Measurements from ENCODE around the gene TFDP2.

TFDP2 gene

DNA sequence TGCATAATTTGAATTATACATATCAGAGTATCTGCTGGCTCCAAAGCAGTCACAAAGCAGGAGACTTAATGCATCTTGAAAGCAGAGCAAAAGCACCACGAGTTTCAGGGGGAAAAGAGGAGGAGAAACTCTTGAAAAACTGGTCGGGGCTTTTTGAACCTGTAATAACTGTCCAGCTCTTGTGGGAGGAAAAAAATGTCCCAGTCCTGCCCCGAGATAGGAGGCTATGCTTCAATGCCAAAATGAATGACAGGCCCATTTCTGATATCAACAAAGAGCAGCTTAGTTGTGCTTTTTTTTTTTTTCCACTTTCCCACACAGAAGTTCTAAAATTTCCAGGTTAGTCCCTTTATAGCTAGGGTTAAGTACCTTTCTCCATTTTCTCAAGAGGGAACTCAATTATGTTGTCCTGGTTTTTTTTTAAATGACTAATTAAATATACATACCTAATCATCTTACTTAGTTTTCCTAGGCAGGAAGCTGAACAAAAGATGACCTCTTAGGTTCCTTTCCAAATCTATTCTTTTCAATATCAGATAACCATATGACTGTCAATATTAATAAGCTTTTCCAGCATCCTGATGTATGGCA, 120.2 kb downstream of the TFDP2 start:
- DNase-seq (ENCODE audit: insufficient read length, low spot score) (no peak), FAIRE-seq (no peak)
- TF ChIP-seq POLR2AphosphoS5 (IDR thresholded peaks at IDR 0.05; ENCODE audit: low read depth, low read length) (no peak), POU2F2 (IDR thresholded peaks at IDR 0.05; ENCODE audit: low read depth, low read length) (no peak), PAX5 (IDR thresholded peaks at IDR 0.05; ENCODE audit: insufficient read depth, low read length, severe bottlenecking) (no peak), POLR2A (IDR thresholded peaks at IDR 0.05; ENCODE audit: low read depth, low read length) (no peak), TAF1 (IDR thresholded peaks at IDR 0.05; ENCODE audit: low read depth, low read length) (no peak), SPI1 (IDR thresholded peaks at IDR 0.05; ENCODE audit: low read depth, low read length) (no peak)

- FAIRE-seq (peak; percentile 88), DNase-seq (ENCODE audit: insufficient read length, low spot score) (peak; percentile 29)
- TF ChIP-seq POU2F2 (IDR thresholded peaks at IDR 0.05; ENCODE audit: low read depth, low read length): no peak
- TF ChIP-seq POLR2A (IDR thresholded peaks at IDR 0.05; ENCODE audit: low read depth, low read length): 0 out of 2 replicates have a peak, but pooled peaks have one; percentile 21
Observed at GRCh38 chr3:142028243-142028777, 121.0 kb downstream of the TFDP2 start.

DNA sequence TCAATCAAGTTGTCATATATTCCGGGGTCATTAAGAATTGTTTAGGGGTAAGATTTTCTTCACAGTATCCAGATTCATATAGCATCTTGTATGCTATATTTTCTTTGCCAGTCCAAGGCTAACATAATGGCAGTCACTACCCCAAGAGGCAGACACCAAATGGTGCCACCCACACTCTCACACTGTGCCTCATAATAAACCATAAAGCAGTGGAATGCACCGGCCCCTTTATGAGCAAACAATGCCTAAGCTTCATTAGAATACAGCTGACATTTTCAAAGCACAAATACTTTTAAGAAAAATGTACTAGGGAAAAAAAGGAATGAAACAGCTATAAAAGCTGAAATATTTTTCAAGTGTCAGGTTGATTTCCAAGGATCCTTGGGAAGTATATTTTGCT, 121.6 kb downstream of the TFDP2 start:
- peak; percentile 85 for FAIRE-seq
- no peak for DNase-seq (ENCODE audit: insufficient read length, low spot score)
- TF ChIP-seq TAF1 (IDR thresholded peaks at IDR 0.05; ENCODE audit: low read depth, low read length) (peak; percentile 12; the same call in 1 of the 2 replicates), SPI1 (IDR thresholded peaks at IDR 0.05; ENCODE audit: low read depth, low read length) (no peak), POLR2A (IDR thresholded peaks at IDR 0.05; ENCODE audit: low read depth, low read length) (no peak)

- no peak for DNase-seq (ENCODE audit: insufficient read length, low spot score)
Observed at GRCh38 chr3:142027300-142027699, 122.0 kb downstream of the TFDP2 start.

GRCh38 chr3:142026333-142026732, 123.0 kb downstream of the TFDP2 start:
- DNase-seq (ENCODE audit: insufficient read length, low spot score): no peak
- TF ChIP-seq TAF1 (IDR thresholded peaks at IDR 0.05; ENCODE audit: low read depth, low read length) (no peak), POU2F2 (IDR thresholded peaks at IDR 0.05; ENCODE audit: low read depth, low read length) (no peak), SPI1 (IDR thresholded peaks at IDR 0.05; ENCODE audit: low read depth, low read length) (no peak), PAX5 (IDR thresholded peaks at IDR 0.05; ENCODE audit: insufficient read depth, low read length, severe bottlenecking) (no peak), POLR2AphosphoS5 (IDR thresholded peaks at IDR 0.05; ENCODE audit: low read depth, low read length) (no peak), POLR2A (IDR thresholded peaks at IDR 0.05; ENCODE audit: low read depth, low read length) (no peak)
- FAIRE-seq: no peak

More at GRCh38 chr3:142027300-142027699, 122.0 kb downstream of the TFDP2 start:
- FAIRE-seq: no peak
- no peak for TF ChIP-seq POLR2A (IDR thresholded peaks at IDR 0.05; ENCODE audit: low read depth, low read length)
- no peak for TF ChIP-seq TAF1 (IDR thresholded peaks at IDR 0.05; ENCODE audit: low read depth, low read length)
- no peak for TF ChIP-seq POU2F2 (IDR thresholded peaks at IDR 0.05; ENCODE audit: low read depth, low read length)
- TF ChIP-seq POLR2AphosphoS5 (IDR thresholded peaks at IDR 0.05; ENCODE audit: low read depth, low read length): no peak
- TF ChIP-seq PAX5 (IDR thresholded peaks at IDR 0.05; ENCODE audit: insufficient read depth, low read length, severe bottlenecking): no peak
- no peak for TF ChIP-seq SPI1 (IDR thresholded peaks at IDR 0.05; ENCODE audit: low read depth, low read length)

GRCh38 chr3:142022381-142022780, 127.0 kb downstream of the TFDP2 start:
- FAIRE-seq (peak; percentile 89), DNase-seq (ENCODE audit: insufficient read length, low spot score) (no peak)
- TF ChIP-seq TAF1 (IDR thresholded peaks at IDR 0.05; ENCODE audit: low read depth, low read length): no peak
- no peak for TF ChIP-seq POLR2A (IDR thresholded peaks at IDR 0.05; ENCODE audit: low read depth, low read length)
- no peak for TF ChIP-seq POU2F2 (IDR thresholded peaks at IDR 0.05; ENCODE audit: low read depth, low read length)
- no peak for TF ChIP-seq POLR2AphosphoS5 (IDR thresholded peaks at IDR 0.05; ENCODE audit: low read depth, low read length)
- no peak for TF ChIP-seq SPI1 (IDR thresholded peaks at IDR 0.05; ENCODE audit: low read depth, low read length)
- TF ChIP-seq PAX5 (IDR thresholded peaks at IDR 0.05; ENCODE audit: insufficient read depth, low read length, severe bottlenecking): no peak

- TF ChIP-seq PAX5 (IDR thresholded peaks at IDR 0.05; ENCODE audit: insufficient read depth, low read length, severe bottlenecking): no peak
- TF ChIP-seq POLR2A (IDR thresholded peaks at IDR 0.05; ENCODE audit: low read depth, low read length): no peak
- no peak for TF ChIP-seq POLR2AphosphoS5 (IDR thresholded peaks at IDR 0.05; ENCODE audit: low read depth, low read length)
- no peak for TF ChIP-seq SPI1 (IDR thresholded peaks at IDR 0.05; ENCODE audit: low read depth, low read length)
- TF ChIP-seq TAF1 (IDR thresholded peaks at IDR 0.05; ENCODE audit: low read depth, low read length): no peak
- TF ChIP-seq POU2F2 (IDR thresholded peaks at IDR 0.05; ENCODE audit: low read depth, low read length): no peak
- no peak for FAIRE-seq
- DNase-seq (ENCODE audit: insufficient read length, low spot score): no peak
Observed at GRCh38 chr3:142021127-142021526, 128.2 kb downstream of the TFDP2 start.

GRCh38 chr3:142019794-142020320, 129.5 kb downstream of the TFDP2 start:
- FAIRE-seq (peak; percentile 81), DNase-seq (ENCODE audit: insufficient read length, low spot score) (peak; percentile 16)
- TF ChIP-seq POLR2A (IDR thresholded peaks at IDR 0.05; ENCODE audit: low read depth, low read length) (no peak), POU2F2 (IDR thresholded peaks at IDR 0.05; ENCODE audit: low read depth, low read length) (no peak), SPI1 (IDR thresholded peaks at IDR 0.05; ENCODE audit: low read depth, low read length) (peak; percentile 18; the same call in 1 of the 2 replicates)

DNA sequence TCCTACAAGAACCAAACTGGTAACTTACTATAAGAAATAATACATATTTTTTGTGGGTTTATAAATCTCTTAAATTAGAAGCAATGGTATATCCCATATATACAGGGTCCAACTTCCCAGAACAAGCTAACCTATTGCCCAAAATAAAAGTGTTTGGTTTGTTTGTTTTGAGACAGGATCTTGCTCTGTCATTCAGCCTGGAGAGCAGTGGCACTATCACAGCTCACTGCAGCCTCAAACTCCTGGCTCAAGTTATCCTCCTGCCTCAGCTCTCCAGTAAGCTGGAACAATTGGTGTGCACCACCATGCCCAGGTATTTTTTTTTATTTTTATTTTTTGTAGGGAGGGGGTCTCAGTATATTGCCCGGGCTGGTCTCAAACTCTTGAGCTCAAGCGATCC, 135.4 kb downstream of the TFDP2 start:
- DNase-seq (ENCODE audit: insufficient read length, low spot score) (no peak), FAIRE-seq (no peak)
- TF ChIP-seq PAX5 (IDR thresholded peaks at IDR 0.05; ENCODE audit: insufficient read depth, low read length, severe bottlenecking) (no peak), POLR2AphosphoS5 (IDR thresholded peaks at IDR 0.05; ENCODE audit: low read depth, low read length) (no peak), POLR2A (IDR thresholded peaks at IDR 0.05; ENCODE audit: low read depth, low read length) (no peak), POU2F2 (IDR thresholded peaks at IDR 0.05; ENCODE audit: low read depth, low read length) (no peak), TAF1 (IDR thresholded peaks at IDR 0.05; ENCODE audit: low read depth, low read length) (no peak), SPI1 (IDR thresholded peaks at IDR 0.05; ENCODE audit: low read depth, low read length) (no peak)

Measured in GM12891 (cell line).